ENCODE measurements around the gene RBM20. TPM values are rescaled to one million over a fixed set of nuclear protein-coding genes. Genes with fewer than 3 reads are reported as not detected.

The RBM20 gene
- total RNA-seq, 1 donor from 2014 or later: 4.6 TPM

Other genes starting within 250 kb of the RBM20 start
- gene DUSP5, start 146.4 kb upstream of the RBM20 start, total RNA-seq: 32.4 TPM
- gene SMC3, start 76.6 kb upstream of the RBM20 start, total RNA-seq: 26.8 TPM
- gene PDCD4, start 227.6 kb downstream of the RBM20 start, total RNA-seq: 146 TPM